Activated effector memory CD4-positive, alpha-beta T cell treated with Interleukin-2 at 50 U/mL for 16 hours (primary cell): ENCODE measurements around the gene KRTAP5-10.
"Not testable (repeated sequence)": the region's sequence is repeated elsewhere in the genome, so short reads cannot be mapped to it uniquely, and the experiment has no call there.

Experiments used
- DNase-seq: peaks from one replicate; pipeline ENCODE4 v3.0.0-alpha.2; 2020

KRTAP5-10 gene

DNA sequence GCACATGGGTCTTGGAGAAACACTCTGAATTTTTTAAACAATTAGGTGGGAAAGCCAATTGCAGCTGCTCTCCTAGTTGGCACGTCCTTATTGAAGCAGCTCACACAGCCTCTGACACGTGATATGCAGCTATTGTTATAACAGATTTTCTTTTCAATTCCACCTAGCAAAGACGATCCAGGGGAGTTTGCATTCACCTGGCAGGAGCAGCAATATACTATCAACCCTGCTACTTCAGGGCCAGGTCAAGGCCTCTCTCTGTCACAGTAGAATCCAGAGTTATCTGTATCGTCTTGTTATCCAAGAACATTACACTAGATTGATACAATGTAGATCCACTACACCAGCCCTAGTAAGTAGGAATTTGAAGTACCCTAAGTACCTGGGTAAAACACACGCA lies 9.1 kb downstream of the KRTAP5-10 start:
- DNase-seq, result no peak

DNA sequence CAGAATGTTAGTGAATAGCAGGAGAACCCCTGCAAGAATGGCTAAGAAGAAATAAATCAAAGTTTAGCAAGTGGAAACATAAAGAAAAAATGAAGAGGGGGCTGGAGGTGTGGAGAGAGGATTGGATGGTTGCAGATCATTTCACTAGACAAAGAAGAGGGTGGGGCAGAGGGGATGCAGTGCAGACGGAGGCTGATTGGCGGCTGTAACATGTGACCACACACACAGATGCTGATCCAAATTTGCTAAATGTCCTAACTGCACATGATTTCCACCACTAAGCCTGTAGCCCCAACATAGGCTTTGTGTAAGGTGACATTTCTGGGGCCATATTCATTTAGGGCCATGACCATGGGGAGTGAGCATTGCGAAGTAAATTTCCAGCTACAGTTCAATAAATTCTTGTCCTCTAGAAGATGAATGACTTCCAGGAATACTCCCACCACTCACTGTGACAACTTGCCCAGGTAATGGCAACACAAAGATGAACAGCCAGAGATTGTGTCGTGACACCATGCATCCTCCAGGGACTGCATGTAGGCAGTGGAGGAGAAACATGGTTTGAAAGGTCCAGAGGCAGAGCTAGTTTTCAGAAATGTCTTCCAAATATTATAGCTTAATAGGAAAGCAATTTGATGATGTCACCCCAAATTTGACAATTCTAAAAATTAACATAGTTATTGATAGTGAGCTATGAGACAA lies 10.5 kb downstream of the KRTAP5-10 start:
- no peak for DNase-seq

DNA sequence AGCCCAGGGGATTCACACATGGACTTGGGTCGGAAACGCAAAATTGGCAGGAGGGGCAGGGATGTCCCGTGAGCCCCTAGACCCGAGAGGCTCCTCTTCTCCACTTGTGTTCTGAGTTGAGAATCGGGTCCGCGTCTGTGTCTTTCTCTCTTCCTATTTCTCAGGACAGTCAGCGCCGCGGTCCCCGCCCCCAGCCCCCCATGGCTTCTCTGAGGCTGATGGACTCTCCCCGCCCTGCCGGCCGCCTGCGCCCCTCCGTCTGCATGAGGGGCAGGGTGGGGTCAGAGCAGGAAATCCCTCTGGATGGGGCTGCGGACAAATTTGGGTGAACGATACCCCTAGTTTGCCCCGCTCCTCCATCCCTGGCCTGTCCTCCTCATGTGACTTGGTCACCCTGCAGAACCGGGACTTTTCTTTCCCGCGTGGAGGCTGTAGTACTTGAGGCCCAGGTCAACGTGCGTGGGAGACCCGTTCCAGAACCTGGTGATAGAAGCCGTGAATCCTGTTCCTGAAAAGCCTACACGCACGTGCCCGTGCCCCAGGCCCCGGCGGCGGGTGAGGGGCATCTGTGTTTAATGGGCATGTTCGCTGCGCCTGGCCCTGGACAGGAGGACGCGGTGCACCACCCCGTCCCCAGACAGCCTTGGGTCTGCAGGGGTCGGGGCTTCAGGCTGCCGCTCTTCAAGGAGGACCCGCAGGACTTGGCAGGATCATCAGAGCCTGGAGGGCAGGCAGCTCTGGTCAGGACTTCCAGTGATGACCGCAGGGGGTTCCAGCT lies 11.5 kb downstream of the KRTAP5-10 start:
- not testable (repeated sequence) for DNase-seq

DNA sequence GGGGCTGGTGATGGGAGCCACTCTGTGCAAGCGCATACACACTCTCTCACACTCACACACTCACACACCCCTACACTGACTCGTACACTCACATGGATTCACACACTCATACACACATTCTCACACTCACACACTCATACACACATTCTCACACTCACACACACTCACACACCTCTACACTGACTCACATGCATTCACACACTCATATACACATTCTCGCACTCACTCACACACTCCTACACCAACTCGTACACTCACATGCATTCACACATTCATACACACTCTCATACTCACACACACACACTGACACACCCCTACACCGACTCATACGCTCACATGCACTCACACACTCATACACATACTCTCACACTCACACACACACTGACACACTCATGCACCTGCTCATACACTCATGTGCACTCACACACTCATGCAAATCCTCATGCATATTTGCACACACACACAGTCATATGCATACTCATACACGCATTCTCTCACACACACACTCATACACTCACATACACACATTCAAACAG lies 12.2 kb downstream of the KRTAP5-10 start:
- DNase-seq, result no peak

DNA sequence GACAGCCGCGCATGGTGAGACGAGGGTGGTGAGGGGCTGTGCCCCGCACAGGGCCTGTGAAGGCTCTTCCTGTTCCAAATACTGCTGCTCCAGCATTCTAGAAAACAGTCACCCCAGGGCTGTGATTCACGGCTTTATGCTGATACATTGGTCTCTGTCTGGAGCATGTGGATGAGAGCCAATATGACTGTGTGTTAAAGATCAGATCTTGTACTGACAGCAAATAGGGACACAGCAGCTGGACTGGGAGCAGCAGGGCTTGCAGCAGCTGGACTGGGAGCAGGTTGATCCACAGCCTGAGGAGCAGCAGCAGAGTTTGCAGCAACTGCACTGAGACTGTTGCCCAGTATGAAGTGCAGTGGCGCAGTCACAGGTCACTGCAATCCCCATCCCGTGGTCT lies 14.2 kb downstream of the KRTAP5-10 start:
- not testable (repeated sequence) for DNase-seq

DNA sequence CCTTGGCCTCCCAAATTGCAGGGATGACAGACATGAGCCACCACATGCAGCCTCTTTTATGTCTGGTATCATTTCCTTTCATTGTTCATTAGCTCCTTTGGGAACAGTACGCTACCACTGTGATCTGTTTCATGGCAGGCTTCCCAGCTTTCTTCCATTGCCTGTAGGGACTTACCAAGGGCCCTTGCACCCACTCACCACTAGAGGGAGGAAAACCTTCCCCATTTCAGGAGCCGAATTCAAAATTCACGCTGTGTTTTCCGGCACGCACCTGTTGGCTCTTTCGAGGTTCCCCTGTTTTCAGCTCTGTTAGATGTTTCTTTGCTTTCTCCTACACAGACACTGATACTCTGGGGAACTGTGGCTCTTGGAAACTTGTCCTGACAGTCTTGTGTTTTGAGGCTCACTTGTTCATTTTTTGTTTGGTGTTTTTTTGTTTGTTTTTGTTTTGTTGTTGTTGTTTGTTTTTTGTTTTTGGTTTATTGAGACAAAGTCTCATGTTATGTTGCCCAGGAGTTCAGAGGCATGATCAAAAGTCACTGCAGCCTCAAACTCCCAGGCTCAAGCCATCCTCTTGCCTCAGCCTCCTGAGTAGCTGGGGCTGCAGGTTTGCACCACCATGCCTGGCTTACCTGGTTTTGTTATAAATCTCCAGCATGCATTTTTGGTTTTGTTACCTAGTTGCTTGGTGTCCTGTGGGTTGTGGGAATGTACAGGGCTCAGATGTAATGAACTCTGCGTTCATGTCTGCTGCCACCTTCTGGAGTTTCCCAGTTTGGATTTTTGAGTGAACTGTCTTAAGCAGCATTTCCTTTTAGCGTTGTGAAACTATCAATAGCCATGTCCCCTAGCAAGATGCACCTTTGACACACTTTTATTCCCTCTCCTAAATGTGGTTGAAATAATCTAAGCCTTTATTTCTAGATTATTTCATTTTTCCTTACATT lies 15.0 kb downstream of the KRTAP5-10 start:
- no peak for DNase-seq

DNA sequence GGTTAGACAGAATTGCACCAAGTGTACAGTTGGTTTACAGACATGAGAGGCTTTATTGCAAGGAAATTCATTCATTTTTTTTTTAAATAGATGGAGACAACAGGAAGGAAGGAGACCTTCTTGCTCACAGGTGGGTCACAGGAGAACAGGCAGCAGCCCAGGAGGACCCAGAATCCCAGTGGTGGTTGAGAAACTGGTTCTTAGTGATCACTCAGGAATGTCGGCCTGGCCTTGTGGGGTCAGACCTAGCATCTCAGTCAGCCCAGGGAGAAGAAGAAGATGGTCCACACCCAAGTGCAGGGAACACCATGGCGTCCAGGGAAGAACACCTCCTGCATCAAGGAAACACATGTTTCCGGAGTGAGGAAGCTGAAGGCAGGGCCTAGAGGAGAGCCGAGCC lies 16.5 kb downstream of the KRTAP5-10 start:
- no peak for DNase-seq

DNA sequence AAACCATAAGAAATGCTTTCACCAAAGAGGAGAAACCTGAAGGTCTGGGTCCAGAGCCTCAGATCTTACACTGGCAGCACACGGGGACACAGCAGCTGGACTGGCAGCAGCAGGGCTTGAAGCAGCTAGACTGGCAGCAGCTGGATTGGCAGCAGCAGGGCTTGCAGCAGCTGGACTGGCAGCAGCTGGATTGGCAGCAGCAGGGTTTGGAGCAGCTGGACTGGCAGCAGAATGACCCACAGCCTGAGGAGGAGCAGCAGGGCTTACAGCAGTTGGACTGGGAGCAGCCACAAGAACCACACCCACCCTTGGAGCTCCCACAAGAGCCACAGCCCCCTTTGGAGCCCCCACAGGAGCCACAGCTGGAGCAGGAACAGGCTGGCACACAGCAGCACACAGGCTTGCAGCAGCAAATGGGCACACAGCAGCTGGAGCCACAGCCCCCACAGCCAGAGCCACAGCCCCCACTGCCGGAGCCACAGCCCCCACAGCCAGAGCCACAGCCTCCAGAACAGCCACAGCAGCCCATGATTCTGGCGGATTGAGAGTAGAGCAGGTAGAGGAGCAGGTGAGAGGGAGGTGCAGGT lies 17.0 kb downstream of the KRTAP5-10 start, which contains the start of gene KRTAP5-11:
KRTAP5-11 (minus strand) TSS at position 567 of the 587 bp plus-strand sequence; CDS start at position 529, 38 bp downstream.
- DNase-seq, result no peak

DNA sequence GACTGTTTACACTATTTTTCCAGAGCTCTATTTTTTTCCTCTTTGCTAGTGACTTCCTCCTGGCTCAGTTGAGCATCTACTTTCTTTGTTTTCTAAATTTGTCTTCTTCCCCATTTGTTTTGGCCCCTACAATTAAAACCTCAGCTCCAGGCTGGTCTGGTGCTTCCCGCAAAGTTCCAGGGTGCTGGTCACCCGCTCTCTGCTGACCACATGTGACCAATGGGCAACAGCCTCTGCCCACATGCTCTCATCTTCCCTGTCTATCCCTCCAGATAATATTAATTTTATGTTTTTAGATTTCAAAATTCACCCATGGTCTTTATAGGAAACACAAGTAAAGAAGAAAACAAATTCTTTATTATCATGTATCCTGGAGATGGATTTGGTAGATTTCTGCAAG lies 17.6 kb downstream of the KRTAP5-10 start:
- not testable (repeated sequence) for DNase-seq

DNA sequence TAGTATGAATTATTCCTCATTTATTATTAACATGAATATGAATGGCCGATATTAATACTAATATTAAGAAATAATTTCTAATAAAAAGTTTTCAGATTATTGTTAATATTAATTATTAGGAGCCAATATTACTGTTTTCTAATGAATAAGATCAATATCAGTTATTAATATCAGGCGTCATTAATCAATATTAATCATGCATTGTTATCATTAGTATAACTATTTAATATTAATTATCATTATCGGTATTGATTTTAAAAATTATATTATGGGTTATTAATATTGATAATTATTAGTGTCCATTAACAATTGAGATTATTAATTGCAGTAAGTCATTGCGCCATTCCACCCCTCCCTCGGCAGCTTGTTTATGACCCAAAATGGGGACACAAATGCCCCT lies 20.3 kb downstream of the KRTAP5-10 start:
- DNase-seq, result not testable (repeated sequence)

DNA sequence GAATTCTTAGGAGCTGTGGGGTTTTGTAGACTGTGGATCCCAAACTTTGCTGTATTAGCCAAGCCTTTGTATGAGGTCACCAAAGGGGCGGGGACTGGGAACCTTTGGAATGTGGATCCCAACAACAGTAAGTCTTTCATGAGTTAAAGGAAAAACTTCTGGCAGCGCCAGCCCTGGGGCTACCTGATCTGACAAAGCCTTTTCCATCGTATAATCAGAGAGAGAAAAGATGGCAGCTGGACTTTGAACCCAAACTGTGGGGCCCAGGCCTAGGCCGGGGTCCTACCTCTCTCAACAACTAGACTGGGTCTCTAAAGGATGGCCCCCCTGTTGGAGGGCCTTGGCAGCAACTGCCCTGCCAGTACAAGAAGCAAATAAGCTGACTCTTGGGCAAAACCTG lies 23.0 kb downstream of the KRTAP5-10 start:
- DNase-seq, result not testable (repeated sequence)

DNA sequence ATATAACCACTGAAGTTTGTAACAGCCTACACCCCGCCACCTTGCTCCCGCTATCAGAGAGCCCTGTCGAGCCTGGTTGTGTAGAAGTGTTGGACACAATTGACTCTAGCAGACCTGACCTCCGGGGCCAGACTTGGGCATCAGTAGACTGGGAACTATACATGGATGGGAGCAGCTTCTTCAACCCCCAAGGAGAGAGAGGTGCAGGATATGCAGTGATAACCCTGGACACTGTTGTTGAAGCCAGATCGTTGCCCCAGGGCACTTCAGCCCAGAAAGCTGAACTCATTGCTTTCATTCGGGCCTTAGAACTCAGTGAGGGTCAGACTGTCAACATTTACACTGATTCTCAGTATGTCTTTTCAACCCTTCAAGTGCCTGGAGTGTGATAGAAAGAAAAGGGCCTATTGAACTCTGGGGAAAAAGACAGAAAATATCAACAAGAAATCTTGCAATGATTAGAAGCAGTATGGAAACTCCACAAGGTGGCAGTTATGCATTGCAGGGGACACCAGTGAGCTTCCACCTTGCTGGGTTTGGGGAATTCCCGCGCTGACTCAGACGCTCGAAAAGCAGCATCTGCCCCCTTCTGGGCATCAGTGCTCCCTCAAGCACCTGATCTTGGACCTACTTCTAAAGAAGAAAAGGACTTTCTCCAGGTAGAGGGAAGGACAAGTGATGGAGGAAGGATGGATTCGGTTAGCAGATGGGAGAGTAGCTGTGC lies 23.6 kb downstream of the KRTAP5-10 start:
- DNase-seq, result not testable (repeated sequence)

DNA sequence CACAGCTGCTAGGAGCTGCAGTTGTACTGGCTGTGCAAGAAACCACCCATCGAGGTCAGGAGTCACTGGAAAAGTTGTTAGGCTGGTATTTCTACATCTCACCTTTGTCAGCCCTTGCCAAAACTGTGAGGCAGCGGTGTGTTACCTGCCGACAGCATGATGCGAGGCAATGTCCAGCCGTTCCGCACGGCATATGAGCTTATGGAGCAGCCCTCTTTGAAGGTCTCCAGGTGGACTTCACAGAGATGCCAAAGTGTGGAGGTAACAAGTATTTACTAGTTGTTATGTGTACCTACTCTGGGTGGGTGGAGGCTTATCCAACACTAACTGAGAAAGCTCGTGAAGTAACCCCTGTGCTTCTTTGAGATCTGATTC lies 24.2 kb downstream of the KRTAP5-10 start:
- not testable (repeated sequence) for DNase-seq

DNA sequence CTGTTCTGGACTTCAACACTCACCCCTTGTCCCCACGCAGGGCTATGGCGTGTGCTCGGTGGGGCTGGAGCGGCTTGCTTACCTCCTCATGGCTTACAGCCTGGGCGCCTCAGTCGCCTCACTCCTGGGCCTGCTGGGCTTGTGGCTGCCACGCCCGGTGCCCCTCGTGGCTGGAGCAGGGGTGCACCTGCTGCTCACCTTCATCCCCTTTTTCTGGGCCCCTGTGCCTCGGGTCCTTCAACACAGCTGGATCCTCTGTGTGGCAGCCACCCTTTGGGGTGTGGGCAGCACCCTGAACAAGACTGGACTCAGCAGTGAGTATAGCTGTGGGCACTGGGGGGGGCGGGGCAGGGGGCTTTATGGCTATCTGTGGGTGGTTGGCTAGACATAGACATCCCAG lies 37.9 kb downstream of the KRTAP5-10 start:
- DNase-seq, result not testable (repeated sequence)

DNA sequence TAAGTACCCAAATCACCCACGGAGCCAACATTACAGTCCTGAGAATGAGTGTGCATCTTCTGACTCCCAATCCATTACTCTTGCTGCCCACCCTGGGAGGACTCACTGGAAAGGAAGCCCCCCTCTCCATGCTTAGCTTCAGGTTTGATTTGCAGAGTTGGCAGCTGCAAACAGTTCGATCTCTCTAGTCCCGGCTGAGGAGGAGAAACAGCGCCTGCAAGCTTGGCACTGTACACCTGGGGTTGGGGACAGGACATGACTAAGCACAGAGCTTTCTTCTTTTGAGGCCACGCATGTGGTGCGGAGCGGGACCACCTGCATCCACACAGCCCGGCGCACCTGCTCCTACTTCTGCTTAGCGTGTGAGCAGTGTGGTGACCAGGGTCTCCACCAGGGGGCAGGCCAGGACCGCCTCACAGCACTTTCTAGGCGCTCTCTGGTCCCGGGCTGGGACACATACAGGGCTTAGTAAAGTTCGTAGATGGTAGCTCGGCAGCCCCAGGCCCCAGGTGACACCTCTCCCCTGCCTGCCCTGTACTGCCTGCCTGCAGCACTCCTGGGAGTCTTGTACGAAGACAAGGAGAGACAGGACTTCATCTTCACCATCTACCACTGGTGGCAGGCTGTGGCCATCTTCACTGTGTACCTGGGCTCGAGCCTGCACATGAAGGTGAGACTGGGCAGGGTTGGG lies 39.6 kb downstream of the KRTAP5-10 start:
- not testable (repeated sequence) for DNase-seq

DNA sequence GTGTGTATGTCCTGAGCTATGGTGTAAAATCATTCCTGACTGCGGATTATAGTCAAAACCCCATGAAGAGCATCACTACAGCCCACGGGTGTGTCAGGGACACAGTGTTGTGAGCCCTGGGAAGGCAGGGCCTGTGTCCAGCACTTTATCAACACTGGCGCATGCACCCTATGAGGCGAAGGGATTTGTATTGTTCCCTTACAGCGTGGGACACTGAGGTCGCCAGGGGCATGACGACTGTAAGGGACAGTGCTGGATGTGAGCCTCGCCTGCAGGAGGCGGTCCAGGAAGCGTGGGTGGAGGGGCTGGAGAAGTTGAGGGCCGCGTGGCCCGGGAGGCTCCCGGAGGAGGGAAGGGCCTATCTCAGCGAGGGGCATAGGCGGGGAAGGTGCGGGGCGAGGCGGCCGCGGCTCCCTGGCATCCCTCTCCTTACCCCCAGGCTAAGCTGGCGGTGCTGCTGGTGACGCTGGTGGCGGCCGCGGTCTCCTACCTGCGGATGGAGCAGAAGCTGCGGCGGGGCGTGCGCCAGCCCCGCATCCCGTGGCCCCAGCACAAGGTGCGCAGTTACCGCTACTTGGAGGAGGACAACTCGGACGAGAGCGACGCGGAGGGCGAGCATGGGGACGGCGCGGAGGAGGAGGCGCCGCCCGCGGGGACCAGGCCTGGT lies 41.6 kb downstream of the KRTAP5-10 start:
- not testable (repeated sequence) for DNase-seq

DNA sequence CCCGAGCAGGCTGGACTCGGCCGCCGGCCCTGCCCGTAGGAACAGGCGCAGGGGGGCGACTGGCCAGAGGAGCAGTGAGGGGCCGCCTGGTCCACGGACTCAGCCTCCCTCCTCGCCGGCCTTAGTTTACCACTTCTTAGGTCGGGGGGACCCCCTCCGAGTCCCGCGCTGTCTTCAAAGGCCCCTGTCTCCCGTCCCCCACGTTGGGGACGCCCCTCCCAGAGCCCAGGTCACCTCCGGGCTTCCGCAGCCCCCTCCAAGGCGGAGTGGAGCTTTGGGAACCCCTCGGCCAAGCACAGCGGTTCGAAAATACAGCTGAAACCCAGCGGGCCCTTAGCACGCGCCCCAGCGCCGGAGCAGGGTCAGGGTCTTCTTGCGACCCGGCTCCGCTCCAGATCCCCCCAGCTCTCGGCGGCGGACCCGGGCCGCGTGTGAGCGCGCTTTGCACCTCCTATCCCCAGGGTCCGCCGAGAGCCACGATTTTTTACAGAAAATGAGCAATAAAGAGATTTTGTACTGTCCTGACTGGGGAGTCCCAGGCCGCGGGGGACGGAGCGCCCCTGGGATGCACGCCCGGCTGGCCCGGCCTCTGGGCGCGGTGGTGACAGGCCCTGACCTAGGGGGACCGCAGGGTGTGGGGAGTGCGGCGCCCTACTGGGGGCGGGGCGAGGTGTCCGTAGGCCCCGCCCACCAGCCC lies 42.3 kb downstream of the KRTAP5-10 start:
- not testable (repeated sequence) for DNase-seq

DNA sequence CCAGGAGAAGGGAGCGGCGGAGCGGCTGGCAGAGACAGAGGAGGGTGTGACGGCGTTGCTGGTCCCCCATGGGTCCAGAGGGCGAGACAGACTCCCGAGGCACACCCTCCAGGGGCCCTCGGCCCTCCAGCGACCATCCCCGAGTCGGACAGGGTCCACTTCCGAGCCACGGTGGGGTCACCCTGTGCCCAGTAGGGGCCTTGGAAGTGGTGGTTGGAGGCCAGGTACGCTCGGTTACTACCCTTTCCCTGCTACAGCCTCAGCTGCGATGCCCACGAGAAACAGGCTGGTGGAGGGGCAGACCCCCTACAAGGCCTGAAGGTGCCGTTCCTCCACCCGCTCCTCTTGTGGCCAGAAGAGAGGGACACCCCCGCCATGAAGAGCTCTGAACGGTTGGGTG lies 42.9 kb downstream of the KRTAP5-10 start:
- DNase-seq, result not testable (repeated sequence)

DNA sequence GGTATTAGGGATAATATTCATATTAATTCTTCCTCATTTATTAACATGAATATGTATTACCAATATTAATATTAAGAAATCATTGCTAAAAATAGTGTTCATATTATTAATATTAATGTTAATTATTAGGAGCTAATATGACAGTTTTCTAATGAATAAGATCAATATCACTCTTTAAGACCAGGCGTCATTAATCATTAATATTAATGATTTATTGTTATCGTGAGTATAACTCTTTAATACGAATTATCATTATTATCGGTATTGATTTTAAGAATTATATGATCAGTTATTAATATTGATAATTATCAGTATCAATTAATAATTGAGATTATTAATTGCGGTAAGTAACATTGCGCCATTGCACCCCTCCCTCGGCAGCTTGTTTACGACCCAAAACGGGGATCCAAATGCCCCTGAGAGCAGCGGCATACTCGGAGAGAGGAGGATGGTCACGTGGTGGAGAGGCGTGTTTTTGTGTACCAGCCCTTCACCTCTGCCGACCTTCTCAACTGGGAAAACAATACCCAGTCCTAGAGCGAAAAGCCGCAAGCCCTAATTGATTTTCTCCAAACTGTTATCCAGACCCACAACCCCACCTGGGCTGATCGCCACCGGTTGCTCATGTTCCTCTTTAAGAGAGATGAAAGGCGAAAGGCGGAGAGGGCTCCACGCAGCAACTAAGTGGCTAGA lies 46.0 kb downstream of the KRTAP5-10 start:
- DNase-seq, result not testable (repeated sequence)
